MCF 10A (cell line): ENCODE results near the gene NLRC5. TPM values are rescaled to one million over a fixed set of nuclear protein-coding genes. Genes with fewer than 3 reads are reported as not detected.

Experiments used
- BruUV-seq: library from RNA; stranded (reverse); fragments of 400-500 nt; replicated peaks from 2 replicates; lab custom pipeline; 2021; lab: Mats Ljungman, UMichigan
- CTCF ChIA-PET: fragments of 300-600 bp; sonication (Branson Sonifier 250); formaldehyde crosslinking; extraction: SDS; loops from one replicate; lab custom pipeline; 2021; ENCODE audit warnings: antibody characterized with exemption, inconsistent platforms; lab: Yijun Ruan, JAX
- POLR2A ChIA-PET: fragments of 300-600, 350-650 bp; sonication (Branson Sonifier 250); formaldehyde crosslinking; extraction: SDS; loops from one replicate; lab custom pipeline; 2020; ENCODE audit warnings: antibody characterized with exemption, inconsistent platforms; lab: Yijun Ruan, JAX
- DNase-seq: peaks from one replicate; pipeline ENCODE4 v3.0.0-alpha.2; 2018; ENCODE audit not compliant: unreplicated experiment
- H3K27ac Mint-ChIP-seq: one replicate; pipeline ENCODE4 v1.8.0; 2022; ENCODE audit warnings: mild to moderate bottlenecking, low read depth, mixed read lengths; ENCODE audit not compliant: unreplicated experiment
- H3K27me3 Mint-ChIP-seq: one replicate; pipeline ENCODE4 v1.8.0; 2022; ENCODE audit warnings: mixed read lengths; ENCODE audit not compliant: insufficient read depth, unreplicated experiment
- H3K36me3 Mint-ChIP-seq: one replicate; pipeline ENCODE4 v1.8.0; 2022; ENCODE audit warnings: mild to moderate bottlenecking, moderate library complexity, mixed read lengths; ENCODE audit not compliant: insufficient read depth, unreplicated experiment
- H3K4me1 Mint-ChIP-seq: one replicate; pipeline ENCODE4 v1.8.0; 2022; ENCODE audit warnings: mixed read lengths; ENCODE audit not compliant: insufficient read depth, unreplicated experiment
- H3K4me3 Mint-ChIP-seq: one replicate; pipeline ENCODE4 v1.8.0; 2022; ENCODE audit warnings: mild to moderate bottlenecking, moderate library complexity, mixed read lengths; ENCODE audit not compliant: unreplicated experiment
- H3K9me3 Mint-ChIP-seq: one replicate; pipeline ENCODE4 v1.8.0; 2022; ENCODE audit warnings: mixed read lengths; ENCODE audit not compliant: unreplicated experiment
- intact Hi-C: fragments of 100-400 bp; cut with micrococcal nuclease; formaldehyde crosslinking; loops from 2 replicates; pipeline ENCODE4 v1.14.1; 2022
- total RNA-seq: library from RNA; stranded (reverse); gene quantifications from 2 replicates; pipeline ENCODE4 v1.2.3, GENCODE V29; 2022
- TF ChIP-seq, protein P1 (sequence below): fragments of 200-600 bp; IDR thresholded peaks from one replicate; pipeline ENCODE4 v1.8.0; 2022; ENCODE audit warnings: antibody characterized with exemption, mild to moderate bottlenecking; ENCODE audit not compliant: unreplicated experiment

The NLRC5 gene
- total RNA-seq, 1 experiment from 2014 or later = 8.0 TPM

DNA sequence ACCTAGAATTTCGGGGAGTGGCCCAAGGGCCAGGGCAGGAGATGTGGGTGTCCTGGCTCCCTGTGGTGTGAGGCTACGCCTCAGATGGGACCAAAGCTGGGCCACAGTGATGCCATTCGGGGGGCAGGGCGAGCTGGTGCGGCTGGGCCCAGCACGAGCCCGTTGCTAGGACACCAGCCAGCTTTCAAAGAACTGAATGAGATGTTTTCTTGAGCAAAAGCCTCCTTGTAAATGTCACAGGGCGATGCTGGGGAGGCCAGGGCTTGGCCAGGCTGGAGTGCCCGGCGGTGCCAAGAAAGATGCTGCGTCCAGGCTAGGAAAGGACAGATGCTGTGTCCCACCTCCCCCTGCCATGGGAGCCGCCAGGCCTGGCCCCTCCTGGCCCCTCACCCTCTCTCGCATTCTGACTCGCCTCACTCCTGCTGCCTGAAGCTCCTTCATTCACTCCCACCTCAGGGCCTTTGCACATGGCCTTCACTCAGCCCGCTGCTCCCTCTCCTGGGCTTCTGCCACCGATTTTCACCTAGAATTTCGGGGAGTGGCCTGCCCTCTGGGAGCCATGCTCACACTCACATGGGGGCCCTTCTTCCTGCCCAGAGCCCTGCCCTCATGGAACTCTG lies 142.1 kb downstream of the NLRC5 start:
- Mint-ChIP-seq H3K9me3 (no peaks in the 10 kb centered on the region), H3K27me3 (no peaks in the 10 kb centered on the region), H3K4me3 (no peak overlapping the region), H3K36me3 (no peaks in the 10 kb centered on the region), H3K27ac (no peak overlapping the region), H3K4me1 (no peaks in the 10 kb centered on the region)
- ChIA-PET POLR2A (interaction anchor here (1.1 kb wide), 1 partner anchor 20 kb away, joined by 3 read pairs; no protein-coding TSS in a partner anchor), CTCF (interaction anchor here (0.6 kb wide), 2 partner anchors 18 to 343 kb away, joined by 3 to 5 read pairs; no protein-coding TSS in a partner anchor)
- no peak for DNase-seq
- intact Hi-C loops = no loop called here
- BruUV-seq = no TSS peak
- TF ChIP-seq, protein P1, sequence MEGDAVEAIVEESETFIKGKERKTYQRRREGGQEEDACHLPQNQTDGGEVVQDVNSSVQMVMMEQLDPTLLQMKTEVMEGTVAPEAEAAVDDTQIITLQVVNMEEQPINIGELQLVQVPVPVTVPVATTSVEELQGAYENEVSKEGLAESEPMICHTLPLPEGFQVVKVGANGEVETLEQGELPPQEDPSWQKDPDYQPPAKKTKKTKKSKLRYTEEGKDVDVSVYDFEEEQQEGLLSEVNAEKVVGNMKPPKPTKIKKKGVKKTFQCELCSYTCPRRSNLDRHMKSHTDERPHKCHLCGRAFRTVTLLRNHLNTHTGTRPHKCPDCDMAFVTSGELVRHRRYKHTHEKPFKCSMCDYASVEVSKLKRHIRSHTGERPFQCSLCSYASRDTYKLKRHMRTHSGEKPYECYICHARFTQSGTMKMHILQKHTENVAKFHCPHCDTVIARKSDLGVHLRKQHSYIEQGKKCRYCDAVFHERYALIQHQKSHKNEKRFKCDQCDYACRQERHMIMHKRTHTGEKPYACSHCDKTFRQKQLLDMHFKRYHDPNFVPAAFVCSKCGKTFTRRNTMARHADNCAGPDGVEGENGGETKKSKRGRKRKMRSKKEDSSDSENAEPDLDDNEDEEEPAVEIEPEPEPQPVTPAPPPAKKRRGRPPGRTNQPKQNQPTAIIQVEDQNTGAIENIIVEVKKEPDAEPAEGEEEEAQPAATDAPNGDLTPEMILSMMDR = no peak

DNA sequence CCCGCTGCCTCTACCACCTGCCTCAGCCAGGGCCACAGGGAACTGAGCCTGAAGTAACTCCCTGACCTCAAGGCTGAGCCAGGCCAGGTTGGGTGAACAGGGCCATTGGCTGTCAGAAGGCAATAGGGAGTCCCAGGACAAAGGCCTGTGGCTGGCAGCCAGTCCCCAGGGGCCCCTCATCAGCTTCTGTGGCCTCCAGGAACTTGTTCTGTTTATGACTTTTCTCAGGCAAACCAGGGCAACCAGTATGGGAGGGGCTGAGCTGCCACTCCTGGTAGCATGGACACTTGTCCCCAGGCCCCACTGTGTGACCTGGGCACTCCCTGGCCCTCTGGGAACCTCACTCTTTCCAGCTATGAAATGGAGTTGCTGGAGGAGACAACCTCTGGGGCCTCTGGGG lies 143.1 kb downstream of the NLRC5 start:
- no peaks in the 10 kb centered on the region for H3K4me1 Mint-ChIP-seq
- H3K27ac Mint-ChIP-seq = no peak overlapping the region
- no peak overlapping the region for H3K4me3 Mint-ChIP-seq
- TF ChIP-seq, protein P1 = no peak
- no TSS peak for BruUV-seq
- H3K27me3 Mint-ChIP-seq = no peaks in the 10 kb centered on the region
- intact Hi-C loops = no loop called here
- no peaks in the 10 kb centered on the region for H3K36me3 Mint-ChIP-seq
- no peaks in the 10 kb centered on the region for H3K9me3 Mint-ChIP-seq
- DNase-seq = no peak
- CTCF ChIA-PET = no interaction called here
- POLR2A ChIA-PET = no interaction called here

DNA sequence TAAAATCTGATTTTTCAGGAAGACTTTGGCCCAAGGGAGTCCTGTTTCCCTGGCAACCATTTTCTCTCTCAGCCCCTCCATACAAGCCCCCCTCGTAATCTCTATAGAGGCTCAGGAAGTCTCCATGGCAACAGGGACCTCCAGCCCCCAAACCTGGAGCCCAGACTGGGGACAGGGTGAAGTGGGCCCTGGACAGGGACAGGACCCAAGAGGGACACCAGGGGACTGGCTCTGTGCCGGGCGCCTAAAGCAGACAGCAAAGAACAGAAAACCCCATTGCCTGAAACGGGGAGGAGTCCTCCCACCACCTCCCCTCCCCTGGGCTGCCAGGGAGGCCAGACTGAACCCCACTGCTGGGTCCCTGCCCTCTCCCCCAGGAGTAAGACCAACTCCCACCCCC lies 143.7 kb downstream of the NLRC5 start:
- TF ChIP-seq, protein P1 = no peak
- no peaks in the 10 kb centered on the region for H3K27me3 Mint-ChIP-seq
- BruUV-seq = no TSS peak
- H3K36me3 Mint-ChIP-seq = no peaks in the 10 kb centered on the region
- POLR2A ChIA-PET = no interaction called here
- no peak overlapping the region for H3K4me3 Mint-ChIP-seq
- no peaks in the 10 kb centered on the region for H3K4me1 Mint-ChIP-seq
- no peak for DNase-seq
- H3K27ac Mint-ChIP-seq = no peak overlapping the region
- H3K9me3 Mint-ChIP-seq = no peaks in the 10 kb centered on the region
- CTCF ChIA-PET = no interaction called here
- intact Hi-C loops = no loop called here

Other genes with a start within 250 kb of the NLRC5 start
- gene SLC12A3, start 124.3 kb upstream of the NLRC5 start, total RNA-seq = not detected in 2 replicates
- 201 and 242 TPM in 2 replicates for gene HERPUD1, start 57.4 kb upstream of the NLRC5 start, total RNA-seq
- not detected in 2 replicates for gene CETP, start 27.6 kb upstream of the NLRC5 start, total RNA-seq
- gene CPNE2, start 103.0 kb downstream of the NLRC5 start, total RNA-seq = 6.7 and 9.6 TPM in 2 replicates
- gene PSME3IP1, start 196.5 kb downstream of the NLRC5 start, total RNA-seq = 100 and 107 TPM in 2 replicates
- gene RSPRY1, start 196.8 kb downstream of the NLRC5 start, total RNA-seq = 55.9 and 62.0 TPM in 2 replicates